ENCODE results near the gene CPNE6. TPM values are rescaled to one million over a fixed set of nuclear protein-coding genes. Genes with fewer than 3 reads are reported as not detected.

CPNE6 gene
- total RNA-seq, 2 experiments from 2014 or later, result not detected

DNA sequence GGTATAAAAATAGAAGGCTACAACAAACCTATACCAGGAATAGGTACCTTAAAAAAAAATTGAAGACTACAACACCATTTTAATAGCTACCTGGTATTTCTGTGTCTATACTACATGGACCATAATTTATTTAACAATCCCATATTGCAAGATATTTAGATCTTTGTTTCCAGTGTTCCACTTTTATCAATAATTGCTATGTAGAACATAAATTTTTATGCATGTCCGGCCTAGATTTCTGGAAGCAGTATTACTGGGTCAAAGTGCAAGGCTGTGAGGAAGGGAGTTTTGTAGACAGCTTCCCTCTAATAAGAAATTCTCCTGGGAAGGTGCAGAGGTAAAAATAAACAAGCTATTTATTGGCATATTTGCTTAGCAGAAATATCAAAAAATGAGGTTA is 39.2 kb downstream of the CPNE6 start:
- no peak for DNase-seq
- Mint-ChIP-seq H3K4me3 (no peak overlapping the region), H3K4me1 (ENCODE audit: low read depth) (peaks cover 25% of the 10 kb centered on the region), H3K27me3 (no peaks in the 10 kb centered on the region), H3K36me3 (peaks cover 7% of the 10 kb centered on the region), H3K9me3 (no peaks in the 10 kb centered on the region), H3K27ac (peak overlapping the region; percentile 20)
- ChIA-PET CTCF (interaction anchor here (0.5 to 11.2 kb wide), 17 partner anchors 10 to 164 kb away, joined by 3 to 261 read pairs (median 5); partner anchors contain the start of genes DHRS4L2, EMC9, IRF9 and MDP1), POLR2A (interaction anchor here (1.1 to 5.6 kb wide), 6 partner anchors 16 to 52 kb away, joined by 3 to 41 read pairs (median 5); partner anchors contain the start of genes IRF9, PCK2 and PSME1)
- intact Hi-C loops (cut with micrococcal nuclease), result no loop called here

DNA sequence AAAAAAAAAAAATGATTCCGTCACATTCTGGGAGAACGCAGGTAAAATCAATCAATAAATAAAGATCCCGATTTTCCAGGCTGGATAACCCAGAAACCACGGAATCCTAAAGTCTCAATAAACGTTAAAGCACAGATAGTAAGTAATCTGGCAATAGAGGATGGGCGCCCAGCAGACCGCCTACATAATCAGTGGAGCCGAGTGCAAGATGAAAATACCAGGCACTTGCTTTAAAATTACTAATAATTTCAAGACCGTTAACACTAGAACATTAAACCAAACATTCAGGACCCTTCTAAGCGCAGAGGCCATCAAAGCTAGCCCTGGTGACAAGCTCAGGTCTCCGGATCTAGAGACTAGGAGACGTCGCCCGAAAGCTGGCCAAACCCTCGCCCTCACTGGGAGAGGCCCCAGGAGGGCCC is 42.0 kb downstream of the CPNE6 start:
- POLR2A ChIA-PET, result interaction anchor here (1.0 to 6.6 kb wide), 11 partner anchors 13 to 316 kb away, joined by 3 to 73 read pairs (median 27); partner anchors contain the start of genes CBLN3, EMC9, IRF9 and KHNYN
- intact Hi-C loops (cut with micrococcal nuclease), result no loop called here
- H3K27me3 Mint-ChIP-seq, result no peaks in the 10 kb centered on the region
- H3K27ac Mint-ChIP-seq, result peak overlapping the region; percentile 100
- DNase-seq, result no peak
- H3K9me3 Mint-ChIP-seq, result no peaks in the 10 kb centered on the region
- CTCF ChIA-PET, result interaction anchor here (1.4 to 4.6 kb wide), 9 partner anchors 18 to 220 kb away, joined by 3 to 33 read pairs (median 10); partner anchors contain the start of genes CIDEB, EMC9, IRF9 and MDP1
- peaks cover 21% of the 10 kb centered on the region for H3K36me3 Mint-ChIP-seq
- H3K4me3 Mint-ChIP-seq, result peak overlapping the region; percentile 95
- H3K4me1 Mint-ChIP-seq (ENCODE audit: low read depth), result peaks cover 36% of the 10 kb centered on the region

DNA sequence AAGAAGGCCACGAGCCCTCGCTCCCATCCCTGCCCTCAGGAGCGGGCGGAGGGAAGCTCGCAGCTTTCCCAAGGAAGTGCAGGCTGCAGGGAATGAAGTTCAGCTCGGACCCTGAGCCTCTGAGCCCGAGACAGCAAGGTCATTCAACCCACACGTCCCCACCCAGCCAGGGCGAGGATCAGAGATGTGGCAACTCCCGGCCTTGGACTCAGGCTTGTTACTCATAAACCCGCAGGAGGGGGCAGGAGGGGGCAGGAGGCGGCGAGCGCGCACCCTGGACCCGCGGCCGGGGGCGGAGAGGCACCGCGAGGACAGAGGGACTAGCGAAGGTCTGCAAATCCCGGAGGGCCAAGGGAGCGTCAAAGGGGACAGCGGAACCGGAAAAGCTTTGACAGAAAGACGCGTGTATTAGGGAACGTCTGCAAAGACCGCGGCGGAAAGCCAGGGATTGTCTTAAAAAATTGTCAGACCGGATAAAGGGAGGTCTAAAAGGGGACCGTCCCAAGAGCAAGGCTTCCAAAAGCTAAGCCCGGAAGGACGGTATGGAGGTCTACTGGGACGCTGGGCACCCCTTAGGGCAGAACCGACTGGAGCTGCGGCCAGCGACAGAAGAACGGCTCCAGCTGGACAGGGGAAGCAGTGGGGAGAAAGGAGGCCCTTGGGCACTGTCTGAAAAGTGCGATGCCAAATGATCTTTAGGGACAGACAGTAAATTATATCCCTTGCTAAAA is 42.6 kb downstream of the CPNE6 start:
- POLR2A ChIA-PET, result interaction anchor here (1.0 to 6.6 kb wide), 20 partner anchors 11 to 793 kb away, joined by 3 to 73 read pairs (median 8); partner anchors contain the start of genes CARMIL3, CBLN3, CHMP4A and CIDEB
- CTCF ChIA-PET, result interaction anchor here (0.7 to 4.6 kb wide), 15 partner anchors 19 to 1105 kb away, joined by 3 to 33 read pairs (median 7); partner anchors contain the start of genes CIDEB, DHRS4L2, EMC9 and IRF9
- Mint-ChIP-seq H3K9me3 (no peaks in the 10 kb centered on the region), H3K27me3 (no peaks in the 10 kb centered on the region), H3K4me3 (peak overlapping the region; percentile 95), H3K4me1 (ENCODE audit: low read depth) (peaks cover 30% of the 10 kb centered on the region), H3K27ac (peak overlapping the region; percentile 100), H3K36me3 (peaks cover 26% of the 10 kb centered on the region)
- peak; percentile 93 for DNase-seq
- intact Hi-C loops (cut with micrococcal nuclease), result loop anchor here (1.0 to 2.0 kb wide), 10 partner anchors 20 to 793 kb away; partner anchors contain the start of genes CARMIL3, CHMP4A, EMC9 and IPO4

DNA sequence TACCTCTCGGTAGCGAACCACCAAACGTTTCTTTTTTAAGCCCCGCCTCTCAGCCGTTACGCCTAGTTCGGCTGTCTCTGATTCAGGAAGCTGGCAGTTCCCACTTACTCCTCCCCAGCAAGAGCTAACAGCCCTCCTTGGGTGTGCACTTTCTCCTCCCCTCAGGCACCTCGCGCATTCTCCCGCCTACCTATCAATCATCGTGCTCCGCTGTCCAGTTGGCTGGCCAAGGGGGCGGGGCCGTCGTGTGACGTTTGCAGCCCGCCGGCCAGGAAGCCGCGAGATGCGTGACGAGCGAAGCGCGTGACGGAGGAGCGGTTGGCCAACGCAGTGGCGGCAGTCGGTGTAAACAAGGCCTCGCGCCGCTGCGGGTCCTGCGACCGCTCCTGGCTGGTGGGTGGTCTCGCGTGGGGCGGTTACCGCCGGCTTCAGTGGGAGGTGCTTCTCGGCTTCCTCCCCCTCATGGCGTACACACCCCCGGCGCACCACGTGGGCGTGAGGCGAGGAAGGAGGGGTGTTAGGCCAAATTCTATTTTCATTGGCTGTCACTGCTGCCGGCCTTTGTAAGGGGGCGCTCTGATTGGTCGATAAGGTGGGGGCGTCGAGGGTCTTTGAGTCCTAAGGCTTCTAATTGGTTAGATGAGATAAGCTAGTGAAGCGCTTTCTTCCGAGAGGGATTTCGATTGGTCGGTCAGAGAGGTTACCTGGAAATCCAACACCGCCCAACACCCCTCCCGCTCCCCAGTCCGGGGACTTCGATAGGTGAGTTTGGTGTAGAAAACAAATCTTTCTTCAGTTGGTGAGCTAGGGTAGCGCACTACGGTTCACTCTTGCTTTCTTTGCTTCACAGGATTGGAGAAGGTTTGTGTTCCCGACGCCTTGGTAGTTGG is 43.4 kb downstream of the CPNE6 start, which contains the start of the genes DCAF11 and NRL:
TSS of gene DCAF11 (plus strand) at position 246 of the 890 bp plus-strand sequence. CDS start 818 bp downstream, outside the sequence.
TSS of gene NRL (minus strand) at position 418 of the 890 bp plus-strand sequence. CDS start 32,101 bp downstream, outside the sequence.
- ChIA-PET CTCF (interaction anchor here (0.7 to 4.6 kb wide), 18 partner anchors 17 to 1106 kb away, joined by 3 to 33 read pairs (median 4); partner anchors contain the start of genes CIDEB, DHRS4L2, EMC9 and IRF9), POLR2A (interaction anchor here (1.0 to 6.6 kb wide), 21 partner anchors 8 to 794 kb away, joined by 3 to 73 read pairs (median 7); partner anchors contain the start of genes CARMIL3, CBLN3, CHMP4A and CIDEB)
- Mint-ChIP-seq H3K27ac (peak within 1 kb of the TSS; percentile 100), H3K4me1 (ENCODE audit: low read depth) (peaks cover 24% of the 10 kb centered on the region), H3K4me3 (peak within 1 kb of the TSS; percentile 95), H3K9me3 (no peaks in the 10 kb centered on the region), H3K27me3 (no peaks in the 10 kb centered on the region), H3K36me3 (peaks cover 33% of the 10 kb centered on the region)
- peak; percentile 99 for DNase-seq
- intact Hi-C loops (cut with micrococcal nuclease), result loop anchor here (1.0 to 2.0 kb wide), 13 partner anchors 20 to 793 kb away; partner anchors contain the start of genes CARMIL3, CHMP4A, EMC9 and GMPR2

DNA sequence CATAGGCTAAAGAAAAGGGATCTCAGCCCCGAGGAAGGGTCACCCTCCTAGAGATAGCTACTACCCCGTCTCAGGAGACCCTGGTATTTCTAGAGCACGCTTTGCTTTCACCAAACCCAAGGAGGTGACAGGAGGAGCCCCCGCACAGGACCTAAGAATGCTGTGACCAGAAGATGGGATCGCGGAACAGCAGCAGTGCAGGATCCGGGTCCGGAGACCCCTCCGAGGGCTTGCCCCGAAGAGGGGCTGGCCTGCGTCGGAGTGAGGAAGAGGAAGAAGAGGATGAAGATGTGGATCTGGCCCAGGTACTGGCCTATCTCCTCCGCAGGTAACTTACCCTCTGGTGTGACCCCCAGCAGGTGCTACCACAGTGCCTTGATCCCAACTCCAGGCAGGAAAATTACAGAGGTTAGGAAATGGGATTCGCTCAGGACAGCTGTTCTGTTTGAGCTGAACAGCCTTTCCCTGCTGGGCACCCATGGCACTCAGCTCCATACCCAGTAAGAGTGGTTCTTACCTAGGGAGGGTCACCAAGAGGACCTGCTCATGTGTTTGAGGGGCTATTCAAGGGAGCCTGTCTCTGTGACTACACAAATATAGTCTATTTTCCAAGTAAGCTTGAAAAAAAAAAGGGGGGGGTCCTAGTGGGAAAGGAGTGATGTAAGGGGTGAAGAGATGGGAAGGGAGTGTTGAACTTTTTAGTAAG is 44.2 kb downstream of the CPNE6 start:
- POLR2A ChIA-PET, result interaction anchor here (1.2 to 6.6 kb wide), 14 partner anchors 9 to 158 kb away, joined by 4 to 73 read pairs (median 15); partner anchors contain the start of genes CHMP4A, EMC9, IRF9 and PCK2
- H3K36me3 Mint-ChIP-seq, result peaks cover 36% of the 10 kb centered on the region
- intact Hi-C loops (cut with micrococcal nuclease), result loop anchor here (1.0 to 2.0 kb wide), 5 partner anchors 21 to 646 kb away; partner anchors contain the start of genes CARMIL3, GMPR2, IPO4 and NEDD8
- H3K27me3 Mint-ChIP-seq, result no peaks in the 10 kb centered on the region
- H3K9me3 Mint-ChIP-seq, result no peaks in the 10 kb centered on the region
- DNase-seq, result peak; percentile 26
- H3K4me1 Mint-ChIP-seq (ENCODE audit: low read depth), result peaks cover 22% of the 10 kb centered on the region
- CTCF ChIA-PET, result interaction anchor here (0.7 to 4.6 kb wide), 17 partner anchors 7 to 218 kb away, joined by 3 to 33 read pairs (median 7); partner anchors contain the start of genes CIDEB, EMC9, IRF9 and PCK2
- peak overlapping the region; percentile 100 for H3K27ac Mint-ChIP-seq
- peak overlapping the region; percentile 95 for H3K4me3 Mint-ChIP-seq

DNA sequence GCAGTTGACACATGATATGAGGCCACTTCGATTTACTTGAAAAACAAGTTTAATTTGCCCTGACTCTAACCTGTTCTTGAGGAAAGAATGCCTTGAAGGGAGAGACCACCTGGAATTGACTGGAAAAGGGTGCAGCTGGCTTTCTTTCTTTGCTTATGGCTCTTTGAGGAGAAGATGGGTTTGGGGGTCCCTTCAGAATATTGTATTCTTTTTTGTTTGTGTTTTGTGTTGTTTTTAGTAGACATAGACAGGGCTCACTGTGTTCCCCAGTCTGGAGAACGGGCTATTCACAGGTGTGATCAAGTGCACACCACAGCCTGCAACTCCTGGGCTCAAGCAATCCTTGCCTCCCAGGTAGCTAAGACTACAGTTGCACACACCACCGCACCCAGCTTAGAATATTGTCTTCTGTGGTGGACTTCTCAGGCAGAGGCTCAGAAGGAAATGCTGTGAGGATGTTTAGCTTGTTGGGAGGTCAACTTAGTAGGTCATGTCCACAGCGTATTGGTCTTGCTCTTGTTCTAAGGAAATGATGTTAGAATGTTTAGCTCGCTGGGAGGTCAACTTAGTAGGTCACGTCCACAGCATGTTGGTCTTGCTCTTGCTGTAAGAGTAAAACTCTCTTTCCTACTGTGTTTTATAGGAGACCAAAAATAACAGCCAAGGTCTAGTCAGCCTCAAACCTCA is 44.9 kb downstream of the CPNE6 start:
- Mint-ChIP-seq H3K27ac (peak overlapping the region; percentile 100), H3K36me3 (peaks cover 38% of the 10 kb centered on the region), H3K27me3 (no peaks in the 10 kb centered on the region), H3K9me3 (no peaks in the 10 kb centered on the region), H3K4me3 (peak overlapping the region; percentile 95), H3K4me1 (ENCODE audit: low read depth) (peaks cover 20% of the 10 kb centered on the region)
- ChIA-PET POLR2A (interaction anchor here (0.9 to 6.6 kb wide), 7 partner anchors 10 to 158 kb away, joined by 3 to 73 read pairs (median 27); partner anchors contain the start of genes EMC9, PSME1, PSME2 and RNF31), CTCF (interaction anchor here (0.7 to 4.6 kb wide), 11 partner anchors 8 to 217 kb away, joined by 3 to 33 read pairs (median 5); partner anchors contain the start of genes EMC9, IRF9, PCK2 and PSME2)
- DNase-seq, result no peak
- intact Hi-C loops (cut with micrococcal nuclease), result no loop called here

DNA sequence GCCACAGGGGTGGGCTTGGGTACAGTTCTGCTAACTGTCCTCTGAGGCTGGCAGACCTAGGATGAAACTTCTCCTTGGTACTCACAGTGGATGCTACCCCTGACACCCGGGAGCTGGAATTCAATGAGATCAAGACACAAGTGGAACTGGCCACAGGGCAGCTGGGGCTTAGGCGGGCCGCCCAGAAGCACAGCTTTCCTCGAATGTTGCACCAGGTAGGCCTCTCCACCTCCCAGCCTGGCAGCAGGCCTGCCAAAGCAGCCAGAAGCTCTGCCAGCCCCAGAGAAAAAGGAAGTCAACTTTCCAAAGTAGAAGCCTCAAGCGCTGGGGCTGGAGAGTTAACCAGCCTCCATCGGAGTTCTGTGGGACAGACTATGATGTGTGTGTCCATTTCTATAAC is 45.8 kb downstream of the CPNE6 start:
- intact Hi-C loops (cut with micrococcal nuclease), result no loop called here
- peaks cover 20% of the 10 kb centered on the region for H3K4me1 Mint-ChIP-seq (ENCODE audit: low read depth)
- no peaks in the 10 kb centered on the region for H3K9me3 Mint-ChIP-seq
- no peak overlapping the region for H3K4me3 Mint-ChIP-seq
- no peaks in the 10 kb centered on the region for H3K27me3 Mint-ChIP-seq
- CTCF ChIA-PET, result interaction anchor here (0.8 to 4.6 kb wide), 4 partner anchors 9 to 89 kb away, joined by 3 to 33 read pairs (median 6); partner anchors contain the start of gene IRF9
- no peak overlapping the region for H3K27ac Mint-ChIP-seq
- POLR2A ChIA-PET, result interaction anchor here (0.6 to 6.6 kb wide), 4 partner anchors 9 to 163 kb away, joined by 3 to 73 read pairs (median 16); partner anchors contain the start of gene PSME1
- no peak for DNase-seq
- H3K36me3 Mint-ChIP-seq, result peaks cover 40% of the 10 kb centered on the region

DNA sequence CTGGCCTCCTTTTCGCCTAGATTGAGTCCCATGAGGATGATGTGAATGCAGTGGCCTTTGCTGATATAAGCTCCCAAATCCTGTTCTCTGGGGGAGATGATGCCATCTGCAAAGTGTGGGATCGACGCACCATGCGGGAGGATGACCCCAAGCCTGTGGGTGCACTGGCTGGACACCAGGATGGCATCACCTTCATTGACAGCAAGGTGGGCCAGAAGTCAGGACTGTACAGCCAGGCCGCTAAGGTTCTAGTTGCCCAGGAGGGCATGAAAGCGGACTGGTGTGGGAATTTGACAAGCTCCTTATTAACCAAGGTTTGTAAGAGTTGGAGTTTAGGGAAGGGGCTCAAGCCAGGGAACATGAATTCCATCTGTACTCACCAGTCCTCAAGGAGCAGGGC is 48.3 kb downstream of the CPNE6 start:
- H3K27me3 Mint-ChIP-seq, result no peaks in the 10 kb centered on the region
- H3K9me3 Mint-ChIP-seq, result no peaks in the 10 kb centered on the region
- no peak overlapping the region for H3K4me3 Mint-ChIP-seq
- peaks cover 49% of the 10 kb centered on the region for H3K36me3 Mint-ChIP-seq
- CTCF ChIA-PET, result interaction anchor here (1.0 kb wide), 1 partner anchor 11 kb away, joined by 7 read pairs; no protein-coding TSS in a partner anchor
- POLR2A ChIA-PET, result interaction anchor here (1.1 to 6.6 kb wide), 2 partner anchors 13 to 17 kb away, joined by 4 to 73 read pairs; partner anchors contain the start of gene PSME1
- peaks cover 20% of the 10 kb centered on the region for H3K4me1 Mint-ChIP-seq (ENCODE audit: low read depth)
- no peak overlapping the region for H3K27ac Mint-ChIP-seq
- no peak for DNase-seq
- intact Hi-C loops (cut with micrococcal nuclease), result no loop called here

DNA sequence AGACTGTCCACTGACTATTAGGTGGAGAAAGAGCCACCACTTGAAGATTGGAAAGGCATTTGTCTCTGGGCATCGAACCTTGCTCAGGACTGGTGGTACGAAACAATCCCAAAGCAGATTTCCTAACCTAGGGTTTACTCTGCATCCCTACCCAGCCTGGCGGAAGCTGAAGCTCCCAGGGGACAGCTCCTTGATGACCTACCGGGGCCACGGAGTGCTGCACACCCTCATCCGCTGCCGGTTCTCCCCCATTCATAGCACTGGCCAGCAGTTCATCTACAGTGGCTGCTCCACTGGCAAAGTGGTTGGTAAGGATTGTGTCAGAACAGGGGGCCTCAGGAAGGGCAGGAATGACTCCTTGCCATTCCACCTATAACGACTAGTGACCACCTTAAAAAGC is 49.8 kb downstream of the CPNE6 start:
- Mint-ChIP-seq H3K4me3 (no peak overlapping the region), H3K4me1 (ENCODE audit: low read depth) (peaks cover 11% of the 10 kb centered on the region), H3K9me3 (no peaks in the 10 kb centered on the region), H3K36me3 (peaks cover 40% of the 10 kb centered on the region), H3K27ac (no peak overlapping the region), H3K27me3 (no peaks in the 10 kb centered on the region)
- ChIA-PET CTCF (no interaction called here), POLR2A (interaction anchor here (0.8 to 1.0 kb wide), 2 partner anchors 13 kb away, joined by 3 to 4 read pairs; no protein-coding TSS in a partner anchor)
- intact Hi-C loops (cut with micrococcal nuclease), result no loop called here
- DNase-seq, result no peak

DNA sequence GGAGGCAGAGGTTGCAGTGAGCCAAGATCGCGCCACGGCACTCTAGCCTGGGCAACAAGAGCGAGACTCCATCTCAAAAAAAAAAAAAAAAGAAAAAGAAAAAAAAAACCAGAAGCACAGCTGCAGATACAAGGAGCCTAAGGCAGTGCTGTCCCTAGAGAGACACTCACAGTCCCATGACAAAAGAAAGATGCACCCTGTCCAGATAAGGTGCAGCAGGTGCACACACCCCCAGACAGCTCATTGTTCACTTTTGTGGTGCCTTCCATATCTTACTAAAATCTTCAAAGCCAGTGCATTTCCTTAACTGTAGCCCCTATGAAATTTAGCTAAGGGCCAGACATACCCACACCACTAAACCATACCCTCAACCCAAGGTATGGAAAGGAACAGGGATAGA is 51.1 kb downstream of the CPNE6 start:
- Mint-ChIP-seq H3K27ac (no peak overlapping the region), H3K9me3 (no peaks in the 10 kb centered on the region), H3K4me1 (ENCODE audit: low read depth) (no peaks in the 10 kb centered on the region), H3K36me3 (peaks cover 33% of the 10 kb centered on the region), H3K4me3 (no peak overlapping the region), H3K27me3 (no peaks in the 10 kb centered on the region)
- DNase-seq, result no peak
- CTCF ChIA-PET, result no interaction called here
- POLR2A ChIA-PET, result no interaction called here
- intact Hi-C loops (cut with micrococcal nuclease), result no loop called here
